Measurements from ENCODE around the gene ROCK2.

- no peak for TF ChIP-seq CTCF (IDR thresholded peaks at IDR 0.05)
- no peak for TF ChIP-seq POLR2AphosphoS5 (IDR thresholded peaks at IDR 0.05)
- TF ChIP-seq POLR2A (IDR thresholded peaks at IDR 0.05): no peak
Observed at GRCh38 chr2:11182951-11183350, 161.5 kb downstream of the ROCK2 start.

Measured in sigmoid colon (tissue), 4 donors.